A673 (cell line): ENCODE measurements around the gene ARNT2.

Experiments
- CTCF ChIP-seq: fragments of 300-800, 200-600 bp; sonication (generic); conservative IDR thresholded peaks from 2 replicates; pipeline ENCODE4 v1.5.1; 2017; ENCODE audit warnings: low read depth, mild to moderate bottlenecking, antibody characterized with exemption, low read length, moderate library complexity, mixed read lengths
- EZH2 ChIP-seq: fragments of 200-600 bp; sonication (generic); IDR thresholded peaks from 2 replicates; pipeline ENCODE4 v1.6.1; 2017; ENCODE audit warnings: borderline replicate concordance, low read depth, mild to moderate bottlenecking, mixed read lengths, antibody characterized with exemption, low read length; ENCODE audit not compliant: poor library complexity, severe bottlenecking

- TF ChIP-seq CTCF (no peak), EZH2 (no peak)
Measured at GRCh38 chr15:80459380-80459779, 55.2 kb downstream of the ARNT2 start.
